Liver (tissue), 9 donors: Measurements from ENCODE around the gene BLZF1. TPM values are rescaled to one million over a fixed set of nuclear protein-coding genes. Genes with fewer than 3 reads are reported as not detected.
A peak's percentile ranks its signal among the peaks of the same experiment; 100 is the strongest.

Experiments used
- DNase-seq: peaks from one replicate; pipeline ENCODE4 v3.0.0-alpha.2; 2017; ENCODE audit warnings: low spot score
- H3K27ac ChIP-seq, 2 donors: one replicate each; pipeline ENCODE4 v1.7.0; 2013; ENCODE audit warnings: inconsistent platforms in 2 of 2, low read length in 2 of 2, control low read depth in 1 of 2, low read depth in 1 of 2, mild to moderate bottlenecking in 1 of 2
- H3K27me3 ChIP-seq, 4 donors: one replicate each; pipeline versions ENCODE4 v1.6.1 to v1.7.0; 2013; ENCODE audit warnings: low read length in 3 of 4, inconsistent platforms in 1 of 4, mild to moderate bottlenecking in 1 of 4, moderate library complexity in 1 of 4; ENCODE audit not compliant: control insufficient read depth in 4 of 4, insufficient read depth in 4 of 4
- H3K36me3 ChIP-seq, 4 donors: one replicate each; pipeline versions ENCODE4 v1.6.1 to v1.7.0; 2013; ENCODE audit warnings: low read length in 3 of 4, mild to moderate bottlenecking in 3 of 4, low read depth in 1 of 4, moderate library complexity in 1 of 4; ENCODE audit not compliant: control insufficient read depth in 4 of 4, insufficient read depth in 3 of 4
- H3K4me1 ChIP-seq, 4 donors: one replicate each; pipeline versions ENCODE4 v1.6.1 to v1.7.0; 2013; ENCODE audit warnings: low read length in 3 of 4, mild to moderate bottlenecking in 3 of 4, moderate library complexity in 1 of 4; ENCODE audit not compliant: control insufficient read depth in 4 of 4, insufficient read depth in 4 of 4
- H3K4me3 ChIP-seq, 3 donors: one replicate each; pipeline versions ENCODE4 v1.6.1 to v1.7.0; 2013; ENCODE audit warnings: low read length in 3 of 3, control low read depth in 1 of 3, low read depth in 1 of 3, mild to moderate bottlenecking in 1 of 3
- H3K9ac ChIP-seq, 2 donors: one replicate each; pipeline ENCODE4 v1.7.0; 2013; ENCODE audit warnings: low read length in 2 of 2, mild to moderate bottlenecking in 2 of 2, moderate library complexity in 2 of 2, control low read depth in 1 of 2, low read depth in 1 of 2
- H3K9me3 ChIP-seq, 4 donors: one replicate each; pipeline versions ENCODE4 v1.6.1 to v1.7.0; 2013; ENCODE audit warnings: low read length in 3 of 4; ENCODE audit not compliant: control insufficient read depth in 4 of 4
- EGR1 ChIP-seq, 2 donors: IDR thresholded peaks; 2 replicates each; pipeline ENCODE4 v1.6.1; 2016 to 2018; ENCODE audit warnings: antibody characterized with exemption in 2 of 2, low read depth in 2 of 2
- FOXA1 ChIP-seq: IDR thresholded peaks from 2 replicates; pipeline ENCODE4 v1.6.1; 2016; ENCODE audit warnings: antibody characterized with exemption
- GABPA ChIP-seq, 2 donors: IDR thresholded peaks in 1 of 2; conservative IDR thresholded peaks in 1 of 2; 2 replicates each; pipeline ENCODE4 v1.6.1; 2016; ENCODE audit warnings: antibody characterized with exemption in 2 of 2, mild to moderate bottlenecking in 1 of 2, moderate library complexity in 1 of 2
- HNF4A ChIP-seq, 2 donors: conservative IDR thresholded peaks; 2 replicates each; pipeline ENCODE4 v1.6.1; 2016; ENCODE audit warnings: antibody characterized with exemption in 2 of 2, mild to moderate bottlenecking in 2 of 2
- HNF4G ChIP-seq: IDR thresholded peaks from 2 replicates; pipeline ENCODE4 v1.6.1; 2016; ENCODE audit warnings: antibody characterized with exemption
- NR2F2 ChIP-seq: IDR thresholded peaks from 2 replicates; pipeline ENCODE4 v1.6.1; 2016; ENCODE audit warnings: antibody characterized with exemption
- RAD21 ChIP-seq, 2 donors: IDR thresholded peaks; 2 replicates each; pipeline ENCODE4 v1.6.1; 2016; ENCODE audit warnings: antibody characterized with exemption in 2 of 2, mild to moderate bottlenecking in 2 of 2
- SP1 ChIP-seq: IDR thresholded peaks from 2 replicates; pipeline ENCODE4 v1.6.1; 2018; ENCODE audit warnings: antibody characterized with exemption, mild to moderate bottlenecking
- TAF1 ChIP-seq: conservative IDR thresholded peaks from 2 replicates; pipeline ENCODE4 v1.6.1; 2016; ENCODE audit warnings: antibody characterized with exemption, mild to moderate bottlenecking
- YY1 ChIP-seq: IDR thresholded peaks from 2 replicates; pipeline ENCODE4 v1.6.1; 2016; ENCODE audit warnings: antibody characterized with exemption, mild to moderate bottlenecking
- WGBS: extraction: QIAGEN DNeasy Blood & Tissue Kit; methylation state at CpG from one replicate; pipeline ENCODE4 v1.1.7; 2013; 5-methylcytosine and 5-hydroxymethylcytosine counted together
- polyA plus RNA-seq, 2 donors: library from polyadenylated mRNA; stranded (reverse) in 1 of 2; unstranded in 1 of 2; fragments of 200-250 nt in 1 of 2; fragments of >200 nt in 1 of 2; fragmentation: Nextera tagmentation in 1 of 2; extraction: Ambion mirVana in 1 of 2; gene quantifications; one replicate each; pipeline versions ENCODE4 v1.2.1 to v1.2.3, GENCODE V29; 2013 to 2015
- total RNA-seq, 2 donors: library from RNA; depleted of rRNA; stranded (reverse); fragments of >200 nt; gene quantifications; one replicate each; pipeline ENCODE4 v1.2.3, GENCODE V29; 2014
- TF ChIP-seq, protein P1 (sequence below): IDR thresholded peaks from 2 replicates; pipeline ENCODE4 v1.6.1; 2016; ENCODE audit warnings: antibody characterized with exemption, mild to moderate bottlenecking
- TF ChIP-seq, protein P2 (sequence below): fragments of 150-350 bp; IDR thresholded peaks from 2 replicates; pipeline ENCODE4 v1.5.1; 2017; ENCODE audit warnings: improper control_type of control experiment, low read depth, low read length; ENCODE audit not compliant: missing input control
- TF ChIP-seq, protein P3 (sequence below): IDR thresholded peaks from 2 replicates; pipeline ENCODE4 v1.6.1; 2016; ENCODE audit warnings: antibody characterized with exemption
- TF ChIP-seq, protein P4 (sequence below): IDR thresholded peaks from 2 replicates; pipeline ENCODE4 v1.6.1; 2016; ENCODE audit warnings: antibody characterized with exemption
- donor health status: healthy.
- donor health status: healthy.
- donor health status: healthy.
- donor health status: healthy.
- donor health status: healthy.

Gene BLZF1
- total and polyA plus RNA-seq, 4 donors: 5.3 to 13.1 (median 8.7) TPM

DNA sequence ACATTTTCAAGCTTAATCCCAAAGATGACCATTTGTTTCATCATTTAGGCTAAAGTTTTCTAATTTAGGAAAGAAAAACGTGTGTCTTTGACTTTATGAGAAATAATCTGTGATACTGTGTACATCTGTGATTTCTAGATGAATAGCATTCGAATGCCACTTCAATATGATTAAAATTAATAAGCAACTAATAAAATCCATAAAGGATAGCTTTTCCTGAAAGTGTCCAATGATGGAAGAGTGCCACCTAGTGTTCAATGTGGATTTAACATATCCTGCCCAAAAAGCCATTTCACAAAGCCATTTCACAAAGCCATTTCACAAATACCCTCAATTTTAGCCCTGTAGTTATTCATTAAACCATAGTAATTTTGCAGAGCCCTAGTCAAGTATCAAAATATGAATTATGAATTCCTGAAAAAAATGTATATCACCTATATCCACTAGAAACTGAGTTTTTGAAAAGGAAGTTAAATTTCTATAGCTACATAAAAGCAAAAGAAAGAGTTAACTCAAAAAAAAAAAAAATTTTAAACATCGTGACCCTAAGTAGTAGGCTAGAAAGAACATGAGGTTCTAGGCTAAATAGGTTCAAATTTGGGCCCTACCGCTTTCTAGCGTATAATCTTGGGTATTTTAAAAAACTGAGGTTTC, 19.5 kb upstream of the BLZF1 start:
- no peak overlapping the region for H3K27ac ChIP-seq
- H3K4me1 ChIP-seq: peaks cover 0 to 5% (median 0%) of the 10 kb centered on the region in 4 donors
- TF ChIP-seq RAD21 (IDR thresholded peaks at IDR 0.05): peak; percentile 96
- peak; percentile 42 for TF ChIP-seq YY1
- TF ChIP-seq, protein P1, sequence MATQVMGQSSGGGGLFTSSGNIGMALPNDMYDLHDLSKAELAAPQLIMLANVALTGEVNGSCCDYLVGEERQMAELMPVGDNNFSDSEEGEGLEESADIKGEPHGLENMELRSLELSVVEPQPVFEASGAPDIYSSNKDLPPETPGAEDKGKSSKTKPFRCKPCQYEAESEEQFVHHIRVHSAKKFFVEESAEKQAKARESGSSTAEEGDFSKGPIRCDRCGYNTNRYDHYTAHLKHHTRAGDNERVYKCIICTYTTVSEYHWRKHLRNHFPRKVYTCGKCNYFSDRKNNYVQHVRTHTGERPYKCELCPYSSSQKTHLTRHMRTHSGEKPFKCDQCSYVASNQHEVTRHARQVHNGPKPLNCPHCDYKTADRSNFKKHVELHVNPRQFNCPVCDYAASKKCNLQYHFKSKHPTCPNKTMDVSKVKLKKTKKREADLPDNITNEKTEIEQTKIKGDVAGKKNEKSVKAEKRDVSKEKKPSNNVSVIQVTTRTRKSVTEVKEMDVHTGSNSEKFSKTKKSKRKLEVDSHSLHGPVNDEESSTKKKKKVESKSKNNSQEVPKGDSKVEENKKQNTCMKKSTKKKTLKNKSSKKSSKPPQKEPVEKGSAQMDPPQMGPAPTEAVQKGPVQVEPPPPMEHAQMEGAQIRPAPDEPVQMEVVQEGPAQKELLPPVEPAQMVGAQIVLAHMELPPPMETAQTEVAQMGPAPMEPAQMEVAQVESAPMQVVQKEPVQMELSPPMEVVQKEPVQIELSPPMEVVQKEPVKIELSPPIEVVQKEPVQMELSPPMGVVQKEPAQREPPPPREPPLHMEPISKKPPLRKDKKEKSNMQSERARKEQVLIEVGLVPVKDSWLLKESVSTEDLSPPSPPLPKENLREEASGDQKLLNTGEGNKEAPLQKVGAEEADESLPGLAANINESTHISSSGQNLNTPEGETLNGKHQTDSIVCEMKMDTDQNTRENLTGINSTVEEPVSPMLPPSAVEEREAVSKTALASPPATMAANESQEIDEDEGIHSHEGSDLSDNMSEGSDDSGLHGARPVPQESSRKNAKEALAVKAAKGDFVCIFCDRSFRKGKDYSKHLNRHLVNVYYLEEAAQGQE: no peak
- TF ChIP-seq, protein P2, sequence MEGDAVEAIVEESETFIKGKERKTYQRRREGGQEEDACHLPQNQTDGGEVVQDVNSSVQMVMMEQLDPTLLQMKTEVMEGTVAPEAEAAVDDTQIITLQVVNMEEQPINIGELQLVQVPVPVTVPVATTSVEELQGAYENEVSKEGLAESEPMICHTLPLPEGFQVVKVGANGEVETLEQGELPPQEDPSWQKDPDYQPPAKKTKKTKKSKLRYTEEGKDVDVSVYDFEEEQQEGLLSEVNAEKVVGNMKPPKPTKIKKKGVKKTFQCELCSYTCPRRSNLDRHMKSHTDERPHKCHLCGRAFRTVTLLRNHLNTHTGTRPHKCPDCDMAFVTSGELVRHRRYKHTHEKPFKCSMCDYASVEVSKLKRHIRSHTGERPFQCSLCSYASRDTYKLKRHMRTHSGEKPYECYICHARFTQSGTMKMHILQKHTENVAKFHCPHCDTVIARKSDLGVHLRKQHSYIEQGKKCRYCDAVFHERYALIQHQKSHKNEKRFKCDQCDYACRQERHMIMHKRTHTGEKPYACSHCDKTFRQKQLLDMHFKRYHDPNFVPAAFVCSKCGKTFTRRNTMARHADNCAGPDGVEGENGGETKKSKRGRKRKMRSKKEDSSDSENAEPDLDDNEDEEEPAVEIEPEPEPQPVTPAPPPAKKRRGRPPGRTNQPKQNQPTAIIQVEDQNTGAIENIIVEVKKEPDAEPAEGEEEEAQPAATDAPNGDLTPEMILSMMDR: peak; percentile 87
- no peaks in the 10 kb centered on the region for H3K9me3 ChIP-seq
- 38% methylated on average over 5 of the region's 5 CpGs for WGBS
- H3K36me3 ChIP-seq: no peaks in the 10 kb centered on the region
- H3K9ac ChIP-seq: no peak overlapping the region
- H3K4me3 ChIP-seq: no peak overlapping the region
- H3K27me3 ChIP-seq: no peaks in the 10 kb centered on the region
- no peak for DNase-seq

DNA sequence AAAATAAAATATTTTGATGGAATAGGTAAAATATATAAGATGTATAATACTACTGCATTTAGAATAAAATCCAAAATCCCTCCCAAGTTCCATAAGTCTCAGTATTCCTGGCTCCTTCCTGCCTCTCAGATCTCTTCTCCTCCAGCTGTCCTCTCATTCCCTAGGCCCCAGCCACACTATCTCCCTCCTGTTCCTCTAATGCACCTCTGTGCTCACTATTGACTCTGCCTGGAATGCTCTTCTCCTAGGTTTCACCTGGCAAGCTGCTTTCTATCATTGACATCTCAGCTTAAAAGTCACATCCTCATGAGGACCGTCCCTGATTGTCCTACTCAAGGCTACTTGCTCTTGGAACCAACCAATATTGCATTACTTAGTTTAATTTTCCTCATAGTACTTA, 7.6 kb upstream of the BLZF1 start:
- H3K9ac ChIP-seq: no peak overlapping the region
- whole genome bisulfite sequencing: 99% methylated on average over 1 of the region's 1 CpG
- H3K27me3 ChIP-seq: no peaks in the 10 kb centered on the region
- no peaks in the 10 kb centered on the region for H3K4me1 ChIP-seq
- no peak for DNase-seq
- no peak overlapping the region for H3K4me3 ChIP-seq
- H3K27ac ChIP-seq: no peak overlapping the region
- no peaks in the 10 kb centered on the region for H3K9me3 ChIP-seq
- TF ChIP-seq, protein P3, sequence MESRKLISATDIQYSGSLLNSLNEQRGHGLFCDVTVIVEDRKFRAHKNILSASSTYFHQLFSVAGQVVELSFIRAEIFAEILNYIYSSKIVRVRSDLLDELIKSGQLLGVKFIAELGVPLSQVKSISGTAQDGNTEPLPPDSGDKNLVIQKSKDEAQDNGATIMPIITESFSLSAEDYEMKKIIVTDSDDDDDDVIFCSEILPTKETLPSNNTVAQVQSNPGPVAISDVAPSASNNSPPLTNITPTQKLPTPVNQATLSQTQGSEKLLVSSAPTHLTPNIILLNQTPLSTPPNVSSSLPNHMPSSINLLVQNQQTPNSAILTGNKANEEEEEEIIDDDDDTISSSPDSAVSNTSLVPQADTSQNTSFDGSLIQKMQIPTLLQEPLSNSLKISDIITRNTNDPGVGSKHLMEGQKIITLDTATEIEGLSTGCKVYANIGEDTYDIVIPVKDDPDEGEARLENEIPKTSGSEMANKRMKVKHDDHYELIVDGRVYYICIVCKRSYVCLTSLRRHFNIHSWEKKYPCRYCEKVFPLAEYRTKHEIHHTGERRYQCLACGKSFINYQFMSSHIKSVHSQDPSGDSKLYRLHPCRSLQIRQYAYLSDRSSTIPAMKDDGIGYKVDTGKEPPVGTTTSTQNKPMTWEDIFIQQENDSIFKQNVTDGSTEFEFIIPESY: no peak
- TF ChIP-seq EGR1 (IDR thresholded peaks at IDR 0.05; ENCODE audit: low read depth in 2 of 2): no peak
- no peak for TF ChIP-seq YY1
- TF ChIP-seq RAD21 (IDR thresholded peaks at IDR 0.05): no peak
- no peak for TF ChIP-seq NR2F2
- no peak for TF ChIP-seq FOXA1
- no peak for TF ChIP-seq HNF4G
- TF ChIP-seq, protein P1: no peak
- TF ChIP-seq, protein P2: no peak
- no peak for TF ChIP-seq HNF4A (conservative IDR thresholded peaks at IDR 0.05)
- TF ChIP-seq GABPA (IDR thresholded peaks at IDR 0.05 in 1 of 2, conservative IDR thresholded peaks at IDR 0.05 in 1 of 2): no peak
- no peak for TF ChIP-seq TAF1
- no peak for TF ChIP-seq SP1
- TF ChIP-seq, protein P4, sequence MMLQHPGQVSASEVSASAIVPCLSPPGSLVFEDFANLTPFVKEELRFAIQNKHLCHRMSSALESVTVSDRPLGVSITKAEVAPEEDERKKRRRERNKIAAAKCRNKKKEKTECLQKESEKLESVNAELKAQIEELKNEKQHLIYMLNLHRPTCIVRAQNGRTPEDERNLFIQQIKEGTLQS: no peak
- H3K36me3 ChIP-seq: no peaks in the 10 kb centered on the region
